Measurements from ENCODE around the gene ALOXE3. TPM values are rescaled to one million over a fixed set of nuclear protein-coding genes. Genes with fewer than 3 reads are reported as not detected.

Gene ALOXE3
- total RNA-seq, 1 experiment from 2014 or later, result 0.13 TPM

- peaks cover 0 to 10% (median 0%) of the 10 kb centered on the region in 3 experiments; a peak in 1 of 7 replicates for H3K36me3 Mint-ChIP-seq (ENCODE audit: insufficient read depth in 1 of 3, low read depth in 3 of 3)
- no peak overlapping the region for H2AFZ ChIP-seq (ENCODE audit: low read length)
- no peak overlapping the region for H4K8ac ChIP-seq (replicated peaks; ENCODE audit: insufficient read length, low read depth, low read length)
- no peak overlapping the region for H2BK120ac ChIP-seq (ENCODE audit: low read depth, low read length, poor library complexity, severe bottlenecking)
- H3K27me3 ChIP-seq (ENCODE audit: insufficient read depth, low read length), result peaks cover 3% of the 10 kb centered on the region; the same call in 1 of the 2 replicates
- no peaks in the 10 kb centered on the region for H3K9me3 ChIP-seq (ENCODE audit: control insufficient read depth, low read depth, low read length)
- no CpG with 5 or more reads among the region's 25 CpGs for WGBS (ENCODE audit: extremely low coverage, insufficient read length, low lambda C conversion rate)
- no peaks in the 10 kb centered on the region; the same call in 1 of the 2 replicates for H3K4me1 ChIP-seq (ENCODE audit: insufficient read depth, low read length)
- H4K91ac ChIP-seq (ENCODE audit: insufficient read length, low read depth, low read length), result no peak overlapping the region
- H3K23me2 ChIP-seq (ENCODE audit: insufficient read length, low read depth, low read length, poor library complexity, severe bottlenecking), result peaks cover 10% of the 10 kb centered on the region
- H2BK15ac ChIP-seq (ENCODE audit: low read depth, low read length), result no peak overlapping the region
- no peak overlapping the region for H4K5ac ChIP-seq (ENCODE audit: insufficient read length, low read depth, low read length)
- H3T11ph ChIP-seq (ENCODE audit: low read length), result no peak overlapping the region
- no peak overlapping the region for H3K9ac ChIP-seq (ENCODE audit: extremely low read depth, insufficient read length, low read length)
- H3K27ac ChIP-seq (ENCODE audit: insufficient read length, low read depth, low read length), result no peak overlapping the region
- no peak overlapping the region for H3K18ac ChIP-seq (ENCODE audit: insufficient read length, low read depth, low read length)
- H3K79me1 ChIP-seq (ENCODE audit: insufficient read depth, low read depth, low read length, poor library complexity, severe bottlenecking), result no peaks in the 10 kb centered on the region
- H3K9me3 Mint-ChIP-seq, result peaks cover 4 to 9% of the 10 kb centered on the region in 2 experiments; a peak in 2 of 5 replicates
- no peaks in the 10 kb centered on the region for H3K79me2 ChIP-seq (ENCODE audit: insufficient read depth, low read length)
- peak overlapping the region; percentile 83 to 92 for H3K4me3 Mint-ChIP-seq
- H3K56ac ChIP-seq (ENCODE audit: insufficient read length, low read depth, low read length), result no peak overlapping the region
- no peak overlapping the region for H2BK12ac ChIP-seq (ENCODE audit: insufficient read length, low read depth, low read length)
- H3K14ac ChIP-seq (ENCODE audit: insufficient read depth, low read length), result no peak overlapping the region
- H3K27me3 Mint-ChIP-seq (ENCODE audit: low read depth), result peaks cover 74% of the 10 kb centered on the region
- H3K27ac Mint-ChIP-seq, result no peak overlapping the region
- no peak overlapping the region for H2AK5ac ChIP-seq (ENCODE audit: insufficient read length, low read length)
- H3K4me2 ChIP-seq (ENCODE audit: insufficient read depth, insufficient read length, low read length), result peak overlapping the region; percentile 55
- 0 out of 3 replicates have a peak, but pooled peaks have one; percentile 4 for TF ChIP-seq CTCF (conservative IDR thresholded peaks at IDR 0.05)
- no peak overlapping the region for H2BK20ac ChIP-seq (ENCODE audit: low read depth, low read length, poor library complexity, severe bottlenecking)
- H3K4ac ChIP-seq (ENCODE audit: low read depth, low read length), result no peak overlapping the region
- no peak overlapping the region for H3K23ac ChIP-seq (ENCODE audit: insufficient read length, low read depth, low read length)
- H4K20me1 ChIP-seq (ENCODE audit: control insufficient read depth, insufficient read depth, insufficient read length), result no peaks in the 10 kb centered on the region
- DNase-seq, result no peak
- peaks cover 6 to 7% of the 10 kb centered on the region in 2 experiments for H3K4me1 Mint-ChIP-seq
- no peak overlapping the region for H2BK5ac ChIP-seq (ENCODE audit: insufficient read length, low read length)
Observed at GRCh38 chr17:8080208-8080798, 38.0 kb downstream of the ALOXE3 start.

Data from H9 (cell line).